HG03342 (cell line): ENCODE results near the gene SRRM1.

Experiments
- ATAC-seq: cut with Tn5 transposase; IDR thresholded peaks from one replicate; pipeline ENCODE4 v1.9.1; 2021; ENCODE audit warnings: mild to moderate bottlenecking, moderate library complexity; ENCODE audit not compliant: unreplicated experiment

Gene SRRM1, protein sequence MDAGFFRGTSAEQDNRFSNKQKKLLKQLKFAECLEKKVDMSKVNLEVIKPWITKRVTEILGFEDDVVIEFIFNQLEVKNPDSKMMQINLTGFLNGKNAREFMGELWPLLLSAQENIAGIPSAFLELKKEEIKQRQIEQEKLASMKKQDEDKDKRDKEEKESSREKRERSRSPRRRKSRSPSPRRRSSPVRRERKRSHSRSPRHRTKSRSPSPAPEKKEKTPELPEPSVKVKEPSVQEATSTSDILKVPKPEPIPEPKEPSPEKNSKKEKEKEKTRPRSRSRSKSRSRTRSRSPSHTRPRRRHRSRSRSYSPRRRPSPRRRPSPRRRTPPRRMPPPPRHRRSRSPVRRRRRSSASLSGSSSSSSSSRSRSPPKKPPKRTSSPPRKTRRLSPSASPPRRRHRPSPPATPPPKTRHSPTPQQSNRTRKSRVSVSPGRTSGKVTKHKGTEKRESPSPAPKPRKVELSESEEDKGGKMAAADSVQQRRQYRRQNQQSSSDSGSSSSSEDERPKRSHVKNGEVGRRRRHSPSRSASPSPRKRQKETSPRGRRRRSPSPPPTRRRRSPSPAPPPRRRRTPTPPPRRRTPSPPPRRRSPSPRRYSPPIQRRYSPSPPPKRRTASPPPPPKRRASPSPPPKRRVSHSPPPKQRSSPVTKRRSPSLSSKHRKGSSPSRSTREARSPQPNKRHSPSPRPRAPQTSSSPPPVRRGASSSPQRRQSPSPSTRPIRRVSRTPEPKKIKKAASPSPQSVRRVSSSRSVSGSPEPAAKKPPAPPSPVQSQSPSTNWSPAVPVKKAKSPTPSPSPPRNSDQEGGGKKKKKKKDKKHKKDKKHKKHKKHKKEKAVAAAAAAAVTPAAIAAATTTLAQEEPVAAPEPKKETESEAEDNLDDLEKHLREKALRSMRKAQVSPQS

DNA sequence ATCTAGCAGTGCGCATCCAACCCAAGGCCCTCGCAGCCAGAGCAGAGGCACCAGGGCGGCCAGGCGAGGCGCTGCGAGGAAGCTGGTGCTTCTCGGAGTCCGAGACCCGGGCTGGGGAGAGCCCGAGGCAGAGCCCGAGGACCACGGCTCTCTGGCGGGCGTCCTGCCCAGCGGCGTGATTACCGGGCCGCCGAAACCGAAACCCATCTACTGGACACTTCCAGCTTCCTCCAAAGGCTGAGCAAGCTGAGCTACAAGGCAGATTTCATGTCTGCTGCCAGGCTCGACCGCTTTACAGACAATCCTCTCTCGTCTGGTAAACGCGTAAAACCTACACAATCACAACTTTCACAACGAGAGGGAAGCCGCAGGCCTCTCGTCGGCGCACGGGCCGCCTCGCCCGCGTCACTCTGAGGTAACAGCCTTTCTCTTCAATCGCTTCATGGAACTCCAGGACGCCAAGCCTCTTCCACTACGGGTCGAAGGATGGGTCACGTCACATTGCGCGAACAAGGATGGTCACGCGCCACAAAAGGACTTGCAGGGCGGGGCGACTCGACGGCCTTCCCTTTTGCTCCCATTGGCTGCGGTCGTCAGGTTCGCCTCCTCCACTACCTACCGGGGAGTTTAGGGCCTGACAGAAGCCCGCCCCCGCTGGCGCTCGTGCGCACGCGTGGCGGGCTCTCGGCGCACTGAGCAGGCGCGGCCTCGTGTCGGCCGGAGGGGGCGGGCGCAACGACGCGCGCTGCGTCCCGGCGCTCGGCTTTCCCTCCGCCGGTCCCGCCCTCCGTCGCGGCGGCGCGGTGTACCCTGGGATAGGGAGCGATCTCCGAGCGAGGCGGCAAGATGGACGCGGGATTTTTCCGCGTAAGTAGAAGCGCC is at the start of gene SRRM1:
SRRM1 (plus strand) TSS at position 822 of the 882 bp plus-strand sequence; CDS start at position 847, 25 bp downstream.
- ATAC-seq: peak; percentile 87

DNA sequence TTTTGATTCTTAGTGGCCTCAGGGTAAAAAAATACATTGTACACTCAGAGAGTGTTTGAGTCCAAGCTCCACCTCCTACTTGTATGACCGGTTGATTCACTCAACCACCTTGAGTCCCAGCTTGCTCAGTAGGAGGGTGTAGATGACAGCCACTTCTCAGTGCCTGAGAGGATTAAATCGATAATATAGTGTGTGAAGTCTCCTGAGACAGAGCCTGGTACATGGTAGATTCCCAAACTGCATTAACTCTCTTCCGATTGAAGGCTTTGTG is 48.8 kb upstream of the SRRM1 start:
- no peak for ATAC-seq

DNA sequence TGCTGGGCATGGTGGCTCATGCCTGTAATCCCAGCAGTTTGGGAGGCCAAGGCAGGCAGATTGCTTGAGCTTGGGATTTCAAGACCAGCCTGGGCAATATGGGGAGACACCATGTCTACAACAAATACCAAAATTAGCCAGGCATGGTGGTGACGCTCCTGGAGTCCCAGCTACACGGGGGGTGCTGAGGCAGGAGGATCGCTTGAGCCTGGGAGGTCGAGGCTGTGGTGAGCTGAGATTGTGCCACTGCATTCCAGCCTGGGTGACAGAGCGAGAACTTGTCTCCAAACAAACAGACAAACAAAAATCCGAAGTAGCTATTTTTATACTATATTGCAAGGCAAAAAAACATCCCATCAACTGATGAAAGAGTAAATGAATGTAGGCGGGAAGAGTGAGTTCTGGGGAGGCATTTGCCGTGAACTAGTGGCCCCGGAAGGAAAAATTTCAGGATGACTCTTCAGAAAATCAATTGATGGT is 46.7 kb upstream of the SRRM1 start:
- ATAC-seq: no peak

DNA sequence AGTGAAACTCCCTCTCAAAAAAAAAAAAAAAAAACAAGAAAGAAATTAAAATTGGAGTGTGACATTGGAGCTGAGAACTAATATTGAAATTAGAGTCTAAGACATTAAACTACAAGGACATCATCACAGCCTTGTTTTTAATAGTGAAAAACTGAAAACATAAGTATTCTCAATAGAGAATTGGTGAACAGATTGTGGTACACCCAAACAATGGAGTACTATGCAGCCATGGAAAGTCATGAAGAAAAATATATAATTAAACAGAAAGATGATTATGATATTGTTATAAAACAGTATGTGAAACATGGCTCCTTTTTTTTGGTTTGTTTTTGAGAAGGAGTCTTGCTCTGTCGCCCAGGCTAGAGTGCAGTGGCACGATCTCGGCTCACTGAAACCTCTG is 43.8 kb upstream of the SRRM1 start:
- ATAC-seq: no peak

DNA sequence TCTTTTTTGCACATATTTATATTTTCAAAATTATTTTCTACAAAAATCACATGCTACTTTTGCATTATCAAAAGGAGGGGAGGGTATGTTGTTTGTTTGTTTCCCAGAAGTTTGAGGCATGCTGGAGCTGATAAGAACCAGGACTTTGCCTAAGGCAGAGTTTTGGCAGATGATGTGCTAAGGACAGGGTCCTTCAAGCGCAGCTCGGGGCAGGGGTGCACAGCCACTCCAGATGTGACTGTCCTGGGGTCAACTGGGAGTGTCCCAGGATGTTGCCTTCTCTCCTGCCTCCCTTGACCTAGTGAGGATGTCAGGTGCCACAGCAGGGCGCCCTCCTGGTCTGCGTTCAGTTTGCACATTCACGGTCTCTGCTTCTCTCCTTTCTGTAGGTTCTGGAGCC is 42.6 kb upstream of the SRRM1 start:
- no peak for ATAC-seq

DNA sequence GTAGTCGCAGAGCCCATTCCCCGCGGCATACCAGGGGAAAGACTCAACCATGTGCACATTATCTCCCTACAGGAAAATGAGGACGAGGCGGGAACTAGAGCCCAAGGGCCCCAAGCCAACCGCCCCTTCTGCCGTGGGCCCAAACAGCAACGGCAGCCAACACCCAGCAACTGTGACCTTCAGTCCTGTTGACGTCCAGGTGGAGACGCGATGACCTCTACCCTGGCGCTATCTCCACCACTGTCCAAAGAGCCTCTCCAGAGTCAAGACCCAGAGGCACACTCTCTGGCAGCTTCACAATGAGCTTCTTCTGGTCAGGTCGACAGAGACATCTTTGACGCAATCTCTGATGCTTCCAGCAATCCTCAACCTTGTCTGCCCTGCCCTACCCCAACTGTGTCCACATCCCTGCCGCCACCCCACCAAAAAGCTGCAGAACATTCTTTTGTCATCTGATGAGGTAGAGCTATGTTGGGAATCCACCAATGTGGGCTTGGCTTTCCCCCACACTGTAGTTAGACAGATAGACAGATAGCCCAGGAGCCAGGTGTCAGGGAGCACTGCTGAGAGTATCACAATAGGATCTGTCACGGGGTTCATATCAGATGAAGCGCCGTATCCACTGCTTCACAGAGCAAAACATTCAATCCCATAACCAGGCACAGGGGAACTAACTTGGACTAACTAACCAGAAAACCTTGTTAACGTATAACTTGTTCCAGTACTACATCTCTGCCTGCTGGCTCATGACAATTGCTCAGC is 37.4 kb upstream of the SRRM1 start:
- no peak for ATAC-seq

DNA sequence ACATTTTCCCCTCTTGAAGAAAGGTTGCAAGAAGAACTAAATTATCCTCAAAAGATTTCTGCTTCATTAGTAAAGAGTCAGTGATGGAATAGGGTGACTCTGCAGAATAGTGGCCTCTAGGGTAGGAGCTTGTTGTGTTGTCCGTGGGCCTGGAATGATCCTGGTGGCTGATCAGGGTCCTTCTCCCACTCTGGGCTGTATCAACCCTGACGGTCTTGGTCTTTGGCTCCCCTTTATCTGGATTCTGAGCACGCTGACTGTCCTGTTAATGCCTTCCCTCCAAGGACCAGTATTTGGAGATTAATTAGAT is 36.9 kb upstream of the SRRM1 start:
- ATAC-seq: no peak

DNA sequence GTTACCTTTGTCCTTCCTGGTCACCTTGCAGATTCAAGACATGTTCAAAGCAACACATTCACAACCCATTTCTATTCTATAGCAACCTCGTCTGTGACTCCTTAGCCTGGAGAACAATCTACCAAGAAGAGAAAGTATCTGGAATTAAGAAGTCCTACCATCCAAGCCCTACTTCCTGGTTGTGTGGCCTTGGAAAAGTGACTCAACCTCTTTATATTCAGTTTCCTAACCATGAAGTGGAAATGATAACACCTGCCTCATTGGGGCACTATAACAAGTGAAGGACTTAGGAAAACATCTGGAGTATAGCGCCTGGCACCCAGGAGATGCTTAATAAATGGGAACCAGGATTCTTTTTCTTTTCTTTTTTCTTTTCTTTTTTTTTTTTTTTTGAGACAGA is 36.5 kb upstream of the SRRM1 start:
- no peak for ATAC-seq

DNA sequence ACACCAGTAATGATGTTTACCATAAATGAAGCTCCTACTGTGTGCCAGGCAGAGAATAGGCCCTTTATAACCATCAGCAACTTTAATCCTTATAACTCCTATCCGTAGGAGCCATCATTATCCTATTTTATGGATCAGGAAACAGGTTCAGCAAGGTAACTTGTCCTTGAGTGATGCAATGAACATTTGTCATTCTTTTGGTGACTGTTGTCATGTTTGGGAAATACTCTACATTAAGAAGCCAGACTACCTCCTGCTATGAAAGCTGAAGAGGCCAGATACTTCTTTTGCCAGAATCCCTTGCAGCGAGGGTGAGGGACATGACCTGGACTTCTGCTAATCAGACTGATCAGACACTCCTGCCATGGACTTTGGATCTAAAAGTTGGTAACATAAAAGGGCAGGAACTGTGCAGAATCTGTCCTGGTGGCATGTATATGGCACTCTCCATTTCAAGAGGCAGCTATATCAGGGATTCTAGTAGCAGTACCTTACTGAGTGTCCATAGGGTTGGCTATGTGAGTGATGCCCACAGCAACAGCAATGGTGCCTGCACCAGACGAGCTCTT is 33.1 kb upstream of the SRRM1 start:
- ATAC-seq: no peak

DNA sequence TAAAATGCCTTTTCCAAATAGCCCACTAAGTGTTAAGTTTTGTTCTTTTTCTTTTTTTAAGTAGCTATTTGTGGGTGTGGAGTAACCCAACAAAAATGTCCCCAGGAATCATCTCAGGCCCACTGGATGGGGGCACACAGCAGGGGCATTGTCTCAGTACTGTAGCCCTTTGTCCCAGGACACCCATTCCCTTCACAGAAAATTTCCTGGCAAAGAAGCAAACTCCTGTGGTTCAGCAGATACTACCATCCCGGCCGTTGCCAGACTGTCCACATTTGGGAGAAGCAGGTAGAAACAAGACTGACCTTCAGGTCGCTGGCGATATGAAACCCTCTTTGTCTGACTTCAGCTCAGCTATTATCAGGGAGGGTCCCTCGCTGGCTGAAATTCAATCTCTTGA is 23.7 kb upstream of the SRRM1 start:
- no peak for ATAC-seq

DNA sequence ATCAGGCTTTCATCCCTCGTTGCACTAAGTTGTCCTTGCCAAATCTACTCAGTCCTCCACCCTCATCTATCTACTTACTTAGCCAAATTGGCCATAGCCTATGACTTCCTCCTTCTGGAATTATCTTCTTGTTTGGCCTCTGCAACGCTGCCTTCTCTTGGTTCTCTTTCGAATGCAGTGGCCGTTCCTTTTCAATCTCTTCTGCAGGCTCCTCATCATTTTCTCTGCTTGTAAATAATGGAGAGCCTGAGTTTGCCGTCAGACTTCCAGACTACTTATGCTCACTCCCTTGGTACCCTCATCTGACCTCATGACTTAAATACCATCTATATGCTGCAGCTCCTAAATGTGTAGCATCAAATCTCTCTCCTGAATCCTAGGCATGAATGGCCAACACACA is 22.4 kb upstream of the SRRM1 start:
- ATAC-seq: no peak

DNA sequence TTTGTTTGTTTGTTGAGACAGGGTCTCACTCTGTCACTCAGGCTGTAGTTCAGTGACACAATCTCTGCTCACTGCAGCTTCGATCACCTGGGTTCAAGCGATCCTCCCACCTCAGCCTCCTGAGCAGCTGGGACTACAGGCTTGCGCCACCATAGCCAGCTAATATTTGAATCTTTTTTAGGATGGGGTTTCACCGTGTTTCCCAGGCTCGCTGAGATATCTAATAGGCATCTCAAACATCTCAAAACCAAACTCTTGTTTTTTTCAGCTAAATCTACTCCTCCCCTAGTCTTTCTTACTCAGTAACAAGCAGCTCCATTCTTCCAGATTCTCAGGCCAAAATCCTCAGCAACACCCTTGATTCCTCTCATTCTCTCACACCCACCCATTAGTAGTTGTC is 22.0 kb upstream of the SRRM1 start:
- ATAC-seq: no peak

DNA sequence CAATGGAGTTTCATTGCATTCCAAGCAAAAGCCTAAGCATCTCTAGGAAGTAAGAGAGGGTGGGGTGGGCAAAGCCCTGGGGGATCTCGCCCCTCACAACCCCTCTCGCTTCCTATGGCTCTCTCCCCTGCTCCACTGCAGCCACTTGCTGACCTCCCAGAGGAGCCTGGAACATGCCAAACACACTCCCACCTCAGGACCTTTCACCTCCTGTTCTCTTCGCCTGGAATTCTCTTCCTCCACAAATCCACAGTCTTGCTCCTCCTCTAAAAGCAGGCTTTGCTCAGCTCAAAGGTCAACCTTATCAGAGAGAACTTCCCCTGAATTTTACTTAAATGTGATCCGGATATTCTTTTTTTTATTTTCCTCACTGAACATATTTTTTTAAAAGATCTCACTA is 20.9 kb upstream of the SRRM1 start:
- ATAC-seq: no peak

DNA sequence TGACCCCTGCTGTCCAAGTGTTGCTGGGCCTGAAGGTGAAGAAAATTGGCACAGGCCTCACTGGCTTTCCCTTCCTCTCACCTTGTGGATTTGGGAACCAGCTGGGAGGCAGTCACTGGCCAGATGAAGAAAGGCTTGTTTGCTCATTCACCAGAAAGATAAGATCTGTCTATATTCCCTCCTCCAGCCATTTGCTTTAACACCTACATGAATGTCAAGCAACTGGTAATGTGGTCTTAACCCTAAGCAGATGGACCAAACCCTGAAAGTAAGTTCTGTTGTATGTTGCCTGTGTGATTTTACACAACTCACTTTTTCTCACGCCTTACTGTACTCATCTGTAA is 10.3 kb upstream of the SRRM1 start:
- no peak for ATAC-seq

DNA sequence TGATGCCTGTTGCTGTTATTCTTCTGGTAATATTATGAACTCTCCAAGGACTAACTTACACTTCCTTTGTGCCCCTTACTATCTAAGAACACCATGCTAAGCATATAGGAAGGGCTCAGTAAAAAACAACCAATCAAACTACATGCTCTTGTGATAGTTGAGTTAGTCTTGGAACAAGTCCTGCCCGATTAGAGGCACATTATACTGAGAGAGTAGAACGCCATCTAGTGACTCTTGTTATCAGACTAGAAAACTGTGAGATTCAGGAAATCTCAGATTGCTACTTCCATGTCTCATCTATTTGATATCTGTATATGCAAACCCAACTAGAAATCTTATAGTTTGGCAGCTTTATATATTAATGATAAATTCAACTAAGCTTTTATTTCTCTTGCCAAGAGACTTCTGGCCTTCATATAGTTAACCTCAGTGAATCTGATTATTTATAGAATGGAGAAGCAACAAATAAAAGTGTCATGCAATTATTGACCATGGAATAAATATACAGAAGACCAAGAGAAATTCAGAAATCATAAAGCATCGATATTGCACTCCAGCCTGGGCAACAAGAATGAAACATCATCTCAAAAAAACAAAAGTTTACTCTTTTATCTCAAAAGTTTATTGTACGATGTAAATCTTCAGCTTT is 7.8 kb upstream of the SRRM1 start:
- no peak for ATAC-seq

DNA sequence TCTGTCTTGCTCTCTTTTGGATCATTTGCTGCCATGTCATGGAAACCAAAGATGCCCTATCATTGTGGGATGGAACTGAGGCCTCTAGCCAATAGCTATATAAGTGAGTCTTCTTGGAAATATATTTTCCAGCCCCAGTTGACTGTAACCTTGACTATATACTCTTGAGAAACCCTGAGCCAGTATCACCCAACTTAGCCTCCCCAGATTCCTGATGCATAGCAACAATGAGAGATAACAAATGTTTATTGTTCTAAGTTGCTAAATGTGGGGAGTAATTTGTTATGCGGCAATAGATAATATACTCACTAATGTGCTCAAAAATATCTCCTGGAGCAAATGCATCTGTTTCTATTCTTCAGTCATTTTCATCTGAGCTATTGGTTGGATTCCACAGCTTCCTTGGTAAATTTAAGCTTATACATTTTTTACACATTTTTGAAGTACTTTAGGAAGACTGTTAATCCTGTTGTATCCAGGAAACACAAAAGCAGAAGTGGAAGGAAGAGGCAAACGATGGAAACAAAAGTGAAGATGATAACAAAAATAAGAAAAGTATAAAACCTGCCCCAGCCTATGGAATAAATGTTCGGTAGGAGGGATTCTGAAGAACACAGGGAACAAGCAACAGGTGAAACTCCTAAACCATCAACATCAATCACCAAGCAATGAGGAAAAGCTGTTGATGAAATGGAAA is 6.3 kb upstream of the SRRM1 start:
- ATAC-seq: no peak

DNA sequence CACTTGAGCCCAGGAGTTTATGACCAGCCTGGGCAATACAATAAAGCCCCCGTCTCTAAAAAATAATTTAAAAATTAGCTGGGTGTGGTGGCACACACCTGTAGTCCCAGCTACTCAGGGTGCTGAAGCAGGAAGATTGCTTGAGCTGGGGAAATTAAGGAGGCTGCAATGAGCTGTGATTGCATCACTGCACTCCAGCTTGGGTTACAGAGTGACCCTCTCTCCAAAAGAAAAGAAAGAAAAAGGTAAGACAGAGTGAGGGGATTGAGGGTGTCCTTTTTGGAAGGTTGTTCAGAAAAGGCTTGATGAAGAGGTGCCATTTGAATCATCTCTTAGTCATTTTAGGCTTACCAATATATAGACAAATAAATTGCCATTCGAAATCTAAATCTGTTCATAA is 4.0 kb upstream of the SRRM1 start:
- no peak for ATAC-seq

DNA sequence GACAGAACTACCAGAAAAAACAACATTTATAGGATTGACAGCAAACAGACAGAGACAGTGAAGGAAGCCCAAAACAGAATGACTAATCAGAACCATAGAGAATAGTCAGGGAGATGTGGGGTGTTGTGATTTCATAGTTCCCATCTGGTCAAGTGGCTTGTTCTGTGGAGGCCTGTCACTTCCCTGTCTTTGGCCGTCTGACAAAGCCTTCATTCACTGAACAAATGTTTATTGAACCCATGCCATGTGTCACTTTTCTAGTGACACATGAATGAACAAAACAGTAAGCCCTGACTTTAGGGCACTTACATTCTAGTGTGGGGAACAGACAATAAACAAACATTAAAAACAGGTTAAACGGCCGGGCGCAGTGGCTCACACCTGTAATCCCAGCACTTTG is 3.2 kb upstream of the SRRM1 start:
- ATAC-seq: no peak

DNA sequence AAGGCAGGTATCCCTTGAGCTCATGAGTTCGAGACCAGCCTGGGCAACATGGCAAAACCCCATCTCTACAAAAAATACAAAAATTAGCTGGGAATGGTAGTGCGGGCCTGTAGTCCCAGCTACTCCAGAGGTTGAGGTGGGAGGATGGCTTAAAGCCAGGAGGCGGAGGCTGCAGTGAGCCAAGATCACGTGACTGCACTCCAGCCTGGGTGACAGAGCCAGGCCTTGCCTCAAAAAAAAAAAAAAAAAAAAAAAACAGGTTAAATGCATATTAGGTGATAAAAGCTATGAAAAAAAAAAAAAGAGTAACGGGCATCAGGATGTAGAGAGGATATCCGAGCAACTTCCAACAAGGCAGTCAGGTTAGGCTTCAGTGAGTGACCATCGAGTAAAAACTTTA is 2.8 kb upstream of the SRRM1 start:
- ATAC-seq: no peak
